Stimulated activated CD4-positive, alpha-beta T cell treated with anti-CD3 and anti-CD28 coated beads, Interleukin-12 subunit alpha, Interleukin-12 subunit beta, amount 100 ng/mL, for 48 hours (primary cell): ENCODE data around the gene CPNE8.
A peak's percentile ranks its signal among the peaks of the same experiment; 100 is the strongest.

Experiments used
- DNase-seq, 3 donors: peaks; one replicate each; pipeline ENCODE4 v3.0.0-alpha.2; 2020; ENCODE audit warnings: low read depth in 2 of 3, low spot score in 1 of 3

Gene CPNE8

GRCh38 chr12:38838056-38838850 is 67.1 kb downstream of the CPNE8 start:
- DNase-seq = no peak

GRCh38 chr12:38831715-38832114 is 73.7 kb downstream of the CPNE8 start:
- no peak for DNase-seq

DNA sequence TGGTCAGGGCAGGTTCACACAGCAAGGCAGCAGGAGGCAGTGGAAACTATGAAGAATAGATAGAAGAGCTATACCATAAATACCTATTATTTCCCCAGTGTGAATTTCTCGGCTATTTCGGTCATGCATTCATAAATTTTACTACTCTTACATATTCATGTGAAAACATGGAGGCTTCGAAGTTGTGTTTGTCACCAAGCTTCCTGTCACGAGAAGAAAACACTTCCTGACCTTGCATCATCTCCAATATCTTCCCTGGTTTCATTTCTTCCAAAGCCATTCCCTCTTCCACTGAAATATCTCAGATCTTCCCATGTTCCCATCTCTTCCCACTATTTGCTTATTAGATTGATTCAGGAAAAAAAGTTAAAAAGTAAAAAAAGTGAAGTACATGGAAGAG is 80.4 kb downstream of the CPNE8 start:
- DNase-seq = no peak

DNA sequence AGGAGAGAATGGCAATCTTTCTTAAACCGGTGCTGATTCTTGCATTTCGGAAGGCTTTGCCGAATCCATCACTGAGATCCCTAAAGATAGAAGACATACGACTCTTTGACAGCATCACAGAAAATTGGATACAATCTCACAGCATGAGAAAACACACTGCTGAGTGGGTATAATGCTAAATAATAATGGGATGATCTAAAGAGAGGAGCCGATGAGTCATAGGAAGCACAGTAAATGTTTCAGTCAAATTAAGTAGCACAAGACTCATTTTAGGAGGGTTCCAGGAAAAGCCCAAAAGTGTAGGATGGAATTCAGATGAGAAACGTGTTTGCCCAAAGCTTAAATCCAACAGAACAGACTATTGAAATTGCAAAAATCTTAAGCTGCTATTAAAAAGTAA is 81.7 kb downstream of the CPNE8 start:
- DNase-seq = no peak

DNA sequence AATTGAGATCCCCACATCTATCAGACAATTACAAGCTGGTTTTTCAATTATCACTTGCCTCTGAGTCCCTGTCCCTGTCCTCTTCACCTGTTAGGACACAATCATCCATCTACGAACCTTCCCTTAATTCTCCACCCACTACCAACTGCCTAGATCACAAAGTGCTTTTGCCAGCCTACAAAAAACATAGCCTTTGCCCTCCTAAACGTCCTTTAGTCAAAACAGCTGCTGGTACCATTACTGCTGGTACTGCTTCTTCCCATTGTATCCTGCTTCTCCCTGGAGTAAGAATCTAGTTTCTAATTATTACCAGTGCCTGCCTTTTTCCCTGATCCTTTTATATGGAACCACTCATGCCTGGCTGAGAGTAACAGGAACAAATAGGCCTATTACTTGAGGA is 82.1 kb downstream of the CPNE8 start:
- no peak for DNase-seq

DNA sequence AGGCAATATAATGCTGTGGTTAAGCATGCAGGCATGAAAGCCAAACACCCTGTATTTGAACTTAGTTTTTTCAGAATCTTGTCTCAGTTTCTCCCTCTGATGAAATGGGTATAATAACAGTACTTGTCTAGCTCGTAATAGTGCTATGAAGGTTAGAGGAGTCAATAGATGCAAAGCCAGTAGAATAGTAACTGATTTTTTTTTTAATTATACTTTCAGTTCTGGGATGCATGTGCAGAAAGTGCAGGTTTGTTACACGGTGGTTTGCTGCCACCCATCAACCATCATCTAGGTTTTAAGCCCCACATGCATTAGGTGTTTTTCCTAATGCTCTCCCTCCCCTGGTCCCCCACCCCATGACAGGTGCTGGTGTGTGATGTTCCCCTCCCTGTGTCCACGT is 87.4 kb downstream of the CPNE8 start:
- no peak for DNase-seq

GRCh38 chr12:38813923-38814322 is 91.5 kb downstream of the CPNE8 start:
- DNase-seq = no peak

GRCh38 chr12:38811814-38812356 is 93.5 kb downstream of the CPNE8 start:
- no peak for DNase-seq

DNA sequence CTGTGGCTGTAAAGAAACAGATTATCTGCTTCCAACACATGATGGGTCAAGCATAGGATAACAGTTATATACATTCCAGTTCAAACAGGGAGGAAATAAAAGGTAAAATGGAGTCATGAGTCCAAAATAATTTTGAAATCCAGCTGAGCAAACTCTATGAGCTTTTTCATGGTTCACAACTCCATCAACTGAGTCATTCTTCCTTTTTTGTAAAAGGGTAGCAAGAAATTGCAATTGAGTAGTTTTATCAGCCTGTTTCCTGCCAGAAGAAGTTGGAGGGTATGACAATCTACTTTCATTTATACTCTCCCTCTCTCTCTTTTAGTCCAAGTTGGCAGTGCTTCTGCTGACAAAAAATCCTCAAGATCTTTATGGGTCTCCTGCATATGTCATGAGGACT is 95.6 kb downstream of the CPNE8 start:
- DNase-seq = no peak

- no peak for DNase-seq
Observed at GRCh38 chr12:38788106-38788505, 117.3 kb downstream of the CPNE8 start.

DNA sequence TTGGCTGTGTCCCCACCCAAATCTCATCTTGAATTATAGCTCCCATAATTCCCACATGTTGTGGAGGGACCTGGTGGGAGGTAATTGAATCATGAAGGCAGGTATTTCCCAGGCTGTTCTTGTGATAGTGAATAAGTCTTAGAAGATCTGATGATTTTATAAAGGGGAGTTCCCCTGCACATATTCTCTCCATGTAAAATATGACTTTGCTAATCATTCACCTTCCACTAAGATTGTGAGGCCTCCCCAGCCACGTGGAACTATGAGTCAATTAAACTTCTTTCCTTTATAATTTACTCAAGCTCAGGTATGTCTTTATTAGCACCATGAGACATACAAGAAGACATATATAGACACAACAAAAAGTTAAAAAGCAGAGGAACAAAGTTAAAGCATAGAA is 120.0 kb downstream of the CPNE8 start:
- DNase-seq = no peak

DNA sequence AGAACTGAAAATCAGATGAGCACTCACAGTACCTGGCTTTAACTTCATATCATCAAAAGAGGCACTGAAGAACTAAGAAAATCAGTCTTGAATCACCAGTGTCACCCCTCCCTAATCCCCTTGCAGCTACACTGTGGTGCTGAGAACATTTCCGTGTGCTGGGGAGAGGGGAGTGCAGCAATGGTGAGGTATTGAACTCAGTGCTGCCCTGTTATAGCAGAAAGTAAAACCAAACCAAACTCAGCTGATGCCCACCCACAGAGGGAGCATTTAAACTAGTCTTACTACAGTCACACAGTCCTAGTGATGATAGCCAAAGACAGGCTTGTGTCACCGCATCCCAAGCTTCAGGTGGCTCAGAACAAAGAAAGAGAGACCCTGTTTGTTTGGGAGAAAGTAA is 122.1 kb downstream of the CPNE8 start:
- DNase-seq = no peak

DNA sequence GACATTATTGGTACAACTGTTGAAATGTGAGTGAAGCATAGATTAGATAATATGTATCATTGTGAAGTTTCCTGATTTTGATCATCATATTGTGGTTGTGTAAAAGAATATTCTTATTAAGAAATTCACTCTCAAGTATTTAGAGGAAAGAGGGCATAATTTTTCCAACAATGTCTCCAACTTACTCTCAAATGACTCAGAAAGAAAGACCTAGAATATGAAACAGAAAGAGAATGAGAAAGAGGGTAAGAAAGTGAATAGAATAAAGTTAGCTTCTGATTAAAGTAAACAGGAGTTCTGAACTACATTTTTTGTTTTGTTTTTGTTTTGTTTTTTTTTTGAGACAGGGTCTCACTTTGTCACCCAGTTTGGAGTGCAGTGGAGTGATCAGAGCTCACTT is 123.0 kb downstream of the CPNE8 start:
- no peak for DNase-seq

DNA sequence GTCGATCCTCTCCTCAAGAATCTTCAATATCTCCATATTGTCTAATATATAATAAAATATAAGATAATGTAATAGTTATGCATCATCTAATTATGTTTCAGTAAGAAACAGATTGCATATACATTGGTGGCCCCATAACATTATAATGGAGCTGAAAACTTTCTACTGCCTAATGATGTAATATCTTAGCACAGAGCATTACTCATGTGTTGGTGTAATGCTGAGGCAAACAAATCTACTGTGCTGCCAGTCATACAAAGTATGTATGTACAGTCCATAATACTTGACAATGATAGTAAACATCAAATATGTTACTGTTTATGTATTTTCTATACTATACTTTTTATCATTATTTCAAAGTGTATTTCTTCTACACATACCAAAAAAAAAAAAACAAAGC is 128.7 kb downstream of the CPNE8 start:
- DNase-seq = no peak

DNA sequence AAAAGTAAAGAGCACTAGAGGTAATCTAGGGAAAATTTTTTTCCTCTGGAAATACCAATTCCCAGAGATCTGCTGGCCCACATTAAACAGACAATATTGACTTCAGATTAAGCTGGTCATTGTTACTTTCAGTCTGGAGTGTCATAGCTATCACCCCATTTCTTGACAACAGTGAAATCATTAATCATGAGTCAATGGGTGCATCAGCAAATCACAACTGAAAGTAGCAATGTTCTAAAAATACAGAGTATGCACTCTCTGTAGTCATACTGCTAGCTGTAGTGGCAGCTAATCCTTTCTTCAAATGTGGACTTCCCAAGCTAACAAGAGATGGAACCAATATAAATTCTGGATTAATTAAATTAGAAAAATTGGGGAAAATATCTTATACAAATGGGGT is 129.9 kb downstream of the CPNE8 start:
- no peak for DNase-seq

GRCh38 chr12:38772437-38772836 is 133.0 kb downstream of the CPNE8 start:
- no peak for DNase-seq

DNA sequence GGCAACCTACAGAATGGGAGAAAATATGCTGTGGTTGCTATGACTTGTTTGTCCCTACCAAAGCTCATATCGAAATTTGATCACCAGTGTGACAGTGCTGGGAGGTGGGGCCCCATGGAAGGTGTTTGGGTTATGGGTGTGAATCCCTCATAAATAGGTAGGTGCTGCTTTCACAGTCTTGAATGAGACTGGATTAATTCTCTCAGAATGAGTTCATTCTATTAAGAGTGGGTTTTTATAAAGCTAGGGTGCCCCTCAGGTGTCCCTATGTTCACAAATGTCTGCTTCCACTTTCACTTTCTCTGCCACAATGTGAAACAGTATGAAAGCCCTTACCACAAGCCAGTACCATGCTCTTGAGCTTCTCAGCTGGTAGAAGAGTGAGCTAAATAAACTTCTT is 133.5 kb downstream of the CPNE8 start:
- peak; percentile 8 to 30 (median 23) for DNase-seq

DNA sequence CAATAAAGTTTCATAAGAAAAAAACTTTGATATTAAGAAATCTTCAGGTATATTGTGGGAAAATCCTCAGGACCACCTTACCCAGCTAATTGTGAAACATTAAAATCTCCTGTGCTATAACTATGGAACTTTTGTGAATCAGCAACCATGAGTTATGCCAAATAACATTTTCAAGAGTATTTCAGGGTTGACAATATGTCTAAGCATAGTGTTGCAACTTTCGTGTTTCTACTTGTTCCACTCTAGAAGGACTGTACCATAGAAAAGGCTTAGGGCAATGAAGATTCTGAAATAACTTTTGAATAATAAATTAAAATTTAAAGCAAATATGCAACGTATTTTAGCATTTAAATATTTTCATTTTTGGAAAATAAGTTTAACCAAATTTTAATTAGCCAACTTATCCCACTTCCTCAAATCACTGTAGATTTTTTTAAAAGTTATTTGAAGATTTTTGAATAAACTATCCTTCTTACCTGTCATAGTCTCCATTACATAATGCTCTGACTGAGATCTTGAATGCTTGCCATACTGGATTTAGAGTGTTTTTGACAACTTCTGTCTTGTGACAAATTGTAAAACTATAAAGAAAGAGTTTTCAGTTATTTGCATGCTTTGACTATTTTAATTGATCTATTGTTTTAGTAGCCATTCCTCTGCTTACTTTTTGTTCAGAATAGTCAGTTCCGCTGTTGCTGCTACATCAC is 143.6 kb downstream of the CPNE8 start:
- DNase-seq = no peak

DNA sequence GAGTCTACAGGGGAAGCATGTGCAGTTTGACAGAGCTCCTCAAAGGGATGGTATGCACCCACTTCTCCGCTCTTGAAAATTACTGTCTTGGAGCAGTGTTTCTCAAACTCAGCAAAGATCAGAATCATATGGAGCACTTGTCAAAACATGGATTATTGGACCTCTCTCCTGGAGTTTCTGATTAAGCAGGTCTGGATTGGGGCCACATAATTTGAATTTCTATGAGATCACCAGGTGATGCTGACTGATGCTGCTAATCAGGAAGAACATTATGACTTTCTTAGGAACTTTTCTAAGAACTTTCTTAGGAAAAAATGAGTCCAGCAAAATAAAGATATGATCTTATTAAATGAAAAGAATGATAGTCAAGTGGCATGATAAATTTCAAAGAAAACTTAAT is 144.3 kb downstream of the CPNE8 start:
- DNase-seq = no peak

- DNase-seq = no peak
Observed at GRCh38 chr12:38759621-38760020, 145.8 kb downstream of the CPNE8 start.

- DNase-seq = no peak
Observed at GRCh38 chr12:38746744-38747143, 158.6 kb downstream of the CPNE8 start.

GRCh38 chr12:38745601-38746000 is 159.8 kb downstream of the CPNE8 start:
- DNase-seq = no peak

DNA sequence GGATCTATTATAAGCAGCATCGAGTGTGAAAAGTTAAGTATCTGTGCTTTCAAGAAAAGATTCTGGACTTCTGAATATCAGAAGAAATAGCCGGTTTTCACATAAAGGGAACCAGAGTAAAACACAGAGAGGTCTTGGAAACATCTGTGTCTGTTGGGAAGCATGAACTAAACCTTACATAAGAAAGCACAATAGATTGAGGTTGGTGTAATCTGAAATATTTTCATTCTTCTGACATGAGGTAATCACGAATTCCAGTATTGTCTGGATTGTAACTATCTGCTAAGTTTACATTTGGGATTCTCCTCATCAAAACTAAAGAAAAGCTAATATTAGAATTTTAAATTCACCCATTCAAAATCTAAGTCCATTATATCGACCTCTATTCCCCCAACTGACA is 161.3 kb downstream of the CPNE8 start:
- DNase-seq = no peak
